Measurements from ENCODE around the gene PSEN1.

PSEN1 gene

DNA sequence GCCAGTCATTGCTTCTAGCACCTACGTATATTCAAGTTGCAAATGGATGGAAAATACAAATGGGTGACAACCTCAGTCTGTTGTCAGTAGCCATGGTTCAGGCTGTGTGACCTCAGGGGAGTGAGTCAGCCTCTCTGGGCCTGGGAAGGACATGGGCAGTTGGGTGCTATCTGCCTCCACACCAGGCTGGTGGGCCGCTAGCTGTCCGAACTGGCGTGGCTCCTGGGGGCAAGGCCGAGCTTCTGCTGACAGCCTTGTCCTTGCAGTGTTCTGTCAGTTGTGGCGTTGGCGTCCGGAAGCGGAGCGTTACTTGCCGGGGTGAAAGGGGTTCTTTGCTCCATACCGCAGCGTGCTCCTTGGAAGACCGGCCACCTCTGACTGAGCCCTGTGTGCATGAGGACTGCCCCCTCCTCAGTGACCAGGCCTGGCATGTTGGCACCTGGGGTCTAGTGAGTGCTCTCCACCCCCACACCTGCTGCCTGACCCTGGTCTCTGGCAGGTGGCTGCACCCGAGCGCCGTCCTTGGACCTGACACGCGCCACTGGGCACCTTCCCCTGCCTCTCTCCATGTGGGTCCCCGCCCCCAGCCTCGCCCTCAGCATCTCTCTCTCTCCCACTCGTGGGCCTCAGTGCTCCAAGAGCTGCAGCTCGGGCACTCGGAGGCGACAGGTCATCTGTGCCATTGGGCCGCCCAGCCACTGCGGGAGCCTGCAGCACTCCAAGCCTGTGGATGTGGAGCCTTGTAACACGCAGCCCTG lies 118.1 kb downstream of the PSEN1 start:
- DNase-seq (ENCODE audit: low spot score) = no peak

GRCh38 chr14:73255005-73255400 lies 118.7 kb downstream of the PSEN1 start:
- no peak for DNase-seq (ENCODE audit: low spot score)

DNA sequence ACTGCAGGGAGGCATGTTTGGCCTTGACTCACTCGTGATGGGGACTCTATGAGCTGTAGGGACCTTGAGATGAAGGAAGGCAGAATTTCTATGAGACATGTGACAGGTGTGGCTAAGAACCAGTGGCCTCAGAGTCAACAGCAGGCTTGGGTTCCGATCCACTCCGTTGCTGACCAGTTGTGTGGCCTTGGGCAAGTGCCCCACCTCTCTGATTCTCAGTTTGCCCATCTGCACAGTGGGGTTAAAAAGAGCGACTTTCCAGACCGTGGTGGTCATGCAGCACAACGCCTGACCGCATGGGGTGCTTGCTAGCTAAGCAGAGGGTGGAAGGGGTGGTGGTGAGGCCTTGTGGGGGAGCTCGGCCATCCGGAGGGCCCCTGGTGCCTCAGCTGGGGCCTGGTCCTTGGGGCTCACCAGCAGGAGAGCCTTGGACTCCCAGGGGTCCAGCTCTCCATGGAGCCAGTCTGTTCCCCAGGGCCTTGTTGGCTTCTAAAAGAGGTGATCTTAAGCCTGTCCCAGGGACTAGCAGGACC lies 119.5 kb downstream of the PSEN1 start:
- no peak for DNase-seq (ENCODE audit: low spot score)

- no peak for DNase-seq (ENCODE audit: low spot score)
Measured at GRCh38 chr14:73258076-73258475, 121.8 kb downstream of the PSEN1 start.

DNA sequence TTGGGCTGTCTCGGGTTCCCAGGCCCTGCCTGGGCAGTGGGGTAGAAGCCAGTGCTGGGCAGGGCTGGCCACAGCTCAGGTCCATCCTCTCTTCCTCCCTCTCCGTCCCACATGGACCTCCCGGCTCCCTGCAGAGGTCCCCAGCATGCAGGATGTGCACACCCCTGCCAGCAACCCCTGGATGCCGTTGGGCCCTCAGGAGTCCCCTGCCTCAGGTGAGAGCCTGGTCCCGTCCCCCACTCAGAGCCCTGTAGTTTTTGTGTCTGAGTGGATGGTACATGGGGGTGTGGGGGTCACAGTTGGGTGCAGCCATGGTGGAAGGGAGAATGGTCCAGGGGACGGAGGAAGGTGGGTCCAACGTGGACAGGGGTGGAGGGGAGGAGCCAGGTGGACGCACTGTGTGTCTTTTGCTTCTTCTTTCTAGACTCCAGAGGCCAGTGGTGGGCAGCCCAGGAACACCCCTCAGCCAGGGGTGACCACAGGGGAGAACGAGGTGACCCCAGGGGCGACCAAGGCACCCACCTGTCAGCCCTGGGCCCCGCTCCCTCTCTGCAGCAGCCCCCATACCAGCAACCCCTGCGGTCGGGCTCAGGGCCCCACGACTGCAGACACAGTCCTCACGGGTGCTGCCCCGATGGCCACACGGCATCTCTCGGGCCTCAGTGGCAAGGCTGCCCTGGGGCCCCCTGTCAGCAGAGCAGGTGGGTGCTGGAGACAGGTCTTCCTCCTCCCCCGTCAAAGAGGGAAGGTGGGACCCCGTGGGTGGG lies 122.7 kb downstream of the PSEN1 start:
- DNase-seq (ENCODE audit: low spot score) = no peak

GRCh38 chr14:73259837-73260236 lies 123.5 kb downstream of the PSEN1 start:
- peak; percentile 6 for DNase-seq (ENCODE audit: low spot score)

DNA sequence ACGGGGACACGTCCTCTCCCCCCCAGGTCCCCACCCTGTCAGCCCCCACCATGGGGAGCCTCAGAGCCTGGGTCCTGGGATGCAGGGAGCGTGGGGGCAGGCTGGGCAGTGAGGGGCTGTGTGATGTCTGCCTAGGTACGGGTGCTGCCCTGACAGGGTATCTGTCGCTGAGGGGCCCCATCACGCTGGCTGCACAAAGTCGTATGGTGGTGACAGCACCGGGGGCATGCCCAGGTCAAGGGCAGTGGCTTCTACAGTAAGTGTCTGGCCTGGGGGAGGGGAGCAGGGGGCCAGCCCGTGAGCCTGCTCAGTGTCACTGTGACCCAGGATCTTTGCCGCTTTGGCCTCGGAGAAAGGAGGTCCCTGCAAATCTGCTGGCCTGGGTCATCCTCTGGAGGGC lies 124.3 kb downstream of the PSEN1 start:
- peak; percentile 7 for DNase-seq (ENCODE audit: low spot score)

DNA sequence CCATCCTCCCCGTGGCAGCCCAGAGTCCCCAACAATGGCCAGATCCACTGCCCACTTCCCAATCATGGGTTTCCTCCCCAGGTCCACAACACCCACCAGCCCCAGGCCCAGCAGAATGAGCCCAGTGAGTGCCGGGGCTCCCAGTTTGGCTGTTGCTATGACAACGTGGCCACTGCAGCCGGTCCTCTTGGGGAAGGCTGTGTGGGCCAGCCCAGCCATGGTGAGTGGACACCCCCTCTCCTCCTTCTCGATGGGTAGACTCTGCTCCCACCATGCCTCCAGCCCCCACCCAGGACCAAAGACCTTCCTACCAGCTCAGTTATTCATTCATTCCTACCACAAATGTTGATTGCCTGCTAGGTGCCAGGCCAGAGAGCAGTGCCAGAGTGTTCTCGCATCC lies 124.8 kb downstream of the PSEN1 start:
- DNase-seq (ENCODE audit: low spot score) = peak; percentile 14

DNA sequence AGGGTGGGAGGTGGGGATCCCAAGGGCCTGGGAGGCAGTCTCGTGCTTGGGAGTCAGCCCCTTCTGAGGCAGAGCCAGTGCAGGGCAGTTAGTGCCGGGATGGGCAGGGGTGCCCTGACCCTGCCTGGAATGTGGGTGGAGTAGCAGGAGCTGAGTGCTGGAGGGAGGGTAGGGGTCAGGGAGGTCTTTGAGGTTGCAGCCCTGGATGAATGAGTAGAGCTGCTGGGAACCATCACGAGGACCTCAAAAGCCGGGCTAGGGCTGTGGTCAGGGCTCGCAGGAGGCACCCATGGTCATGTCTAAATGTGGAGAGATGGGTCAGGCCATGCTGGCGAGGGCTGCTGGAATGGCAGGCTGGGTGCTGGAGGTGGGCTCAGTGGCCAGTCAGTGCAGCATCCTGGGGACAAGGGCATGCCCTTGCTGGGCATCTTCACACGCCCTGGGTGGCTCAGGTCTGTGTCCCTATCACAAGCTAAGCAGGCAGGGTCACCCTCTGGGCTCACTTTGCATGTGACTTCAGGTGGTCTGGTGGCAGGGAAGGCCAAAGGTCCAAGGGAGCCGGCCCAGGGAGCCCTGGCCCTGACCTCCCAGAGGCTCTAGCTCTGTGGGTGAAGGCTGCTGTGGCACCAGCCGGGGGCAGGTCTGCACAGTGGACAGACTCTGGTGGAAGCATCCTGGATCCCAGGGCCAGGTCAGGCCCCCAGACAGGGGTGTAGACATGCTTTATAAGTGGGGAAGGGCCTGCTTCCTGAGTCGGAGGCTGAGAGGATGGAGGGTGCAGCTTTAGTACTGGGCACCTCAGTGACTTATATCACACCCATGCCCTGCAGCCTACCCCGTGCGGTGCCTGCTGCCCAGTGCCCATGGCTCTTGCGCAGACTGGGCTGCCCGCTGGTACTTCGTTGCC lies 125.5 kb downstream of the PSEN1 start:
- peak; percentile 14 for DNase-seq (ENCODE audit: low spot score)

DNA sequence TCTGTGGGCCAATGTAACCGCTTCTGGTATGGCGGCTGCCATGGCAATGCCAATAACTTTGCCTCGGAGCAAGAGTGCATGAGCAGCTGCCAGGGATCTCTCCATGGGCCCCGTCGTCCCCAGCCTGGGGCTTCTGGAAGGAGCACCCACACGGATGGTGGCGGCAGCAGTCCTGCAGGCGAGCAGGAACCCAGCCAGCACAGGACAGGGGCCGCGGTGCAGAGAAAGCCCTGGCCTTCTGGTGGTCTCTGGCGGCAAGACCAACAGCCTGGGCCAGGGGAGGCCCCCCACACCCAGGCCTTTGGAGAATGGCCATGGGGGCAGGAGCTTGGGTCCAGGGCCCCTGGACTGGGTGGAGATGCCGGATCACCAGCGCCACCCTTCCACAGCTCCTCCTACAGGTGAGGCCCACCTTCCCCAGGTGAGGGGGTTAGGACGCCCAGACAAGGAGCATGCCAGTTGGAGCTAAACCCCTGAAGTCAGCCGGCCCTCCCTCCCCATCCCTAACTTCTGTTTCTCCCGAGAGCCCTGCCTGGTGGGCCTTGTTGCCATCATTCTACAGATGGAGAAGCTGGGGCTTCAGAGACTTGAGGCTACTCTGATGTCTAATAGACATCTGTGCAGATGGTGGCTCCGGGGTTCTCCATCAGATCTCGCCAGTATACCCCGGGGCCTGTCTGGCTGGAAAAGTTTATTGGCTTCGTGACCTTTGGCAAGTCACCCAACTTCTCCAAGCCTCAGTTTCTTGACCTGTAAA lies 126.3 kb downstream of the PSEN1 start:
- no peak for DNase-seq (ENCODE audit: low spot score)

GRCh38 chr14:73263606-73264005 lies 127.3 kb downstream of the PSEN1 start:
- DNase-seq (ENCODE audit: low spot score) = no peak

GRCh38 chr14:73264080-73264884 lies 128.0 kb downstream of the PSEN1 start:
- DNase-seq (ENCODE audit: low spot score) = no peak

- no peak for DNase-seq (ENCODE audit: low spot score)
Measured at GRCh38 chr14:73264885-73265720, 128.8 kb downstream of the PSEN1 start.

DNA sequence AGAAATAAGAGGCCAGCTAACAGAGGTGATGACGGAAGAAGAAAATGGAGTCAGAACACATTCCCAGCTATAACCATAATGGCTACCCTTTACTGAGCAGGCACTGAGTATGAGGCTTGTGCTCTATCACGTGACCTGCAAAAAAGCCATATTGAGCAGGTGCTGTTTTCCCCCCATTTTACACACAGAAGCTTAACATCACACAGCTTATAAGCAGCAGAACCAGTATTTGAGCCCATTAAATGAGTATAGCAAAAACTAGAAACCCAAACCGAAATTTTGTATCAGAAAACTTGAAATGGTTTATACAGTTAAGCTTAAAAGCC lies 129.4 kb downstream of the PSEN1 start:
- DNase-seq (ENCODE audit: low spot score) = no peak

GRCh38 chr14:73266317-73266716 lies 130.0 kb downstream of the PSEN1 start:
- no peak for DNase-seq (ENCODE audit: low spot score)

- no peak for DNase-seq (ENCODE audit: low spot score)
Measured at GRCh38 chr14:73267474-73267873, 131.2 kb downstream of the PSEN1 start.

- peak; percentile 49 for DNase-seq (ENCODE audit: low spot score)
Measured at GRCh38 chr14:73269729-73270531, 133.6 kb downstream of the PSEN1 start.

GRCh38 chr14:73272393-73272792 lies 136.1 kb downstream of the PSEN1 start:
- no peak for DNase-seq (ENCODE audit: low spot score)
